22Rv1 (cell line): ENCODE data around the gene EFHD2.
"Not testable (repeated sequence)": the region's sequence is repeated elsewhere in the genome, so short reads cannot be mapped to it uniquely, and the experiment has no call there.

ENCODE experiments used
- H3K27ac ChIP-seq: fragments of 450-650 bp; 2 replicates; pipeline ENCODE4 v1.5.1; 2017
- CTCF ChIP-seq: fragments of 450-650 bp; IDR thresholded peaks from 2 replicates; pipeline ENCODE4 v1.5.1; 2017; ENCODE audit warnings: mild to moderate bottlenecking
- ZFX ChIP-seq: fragments of 450-650 bp; IDR thresholded peaks from 2 replicates; pipeline ENCODE4 v1.6.1; 2017; ENCODE audit warnings: antibody characterized with exemption, borderline replicate concordance

The EFHD2 gene

GRCh38 chr1:15423355-15424077 lies 13.8 kb downstream of the EFHD2 start:
- H3K27ac ChIP-seq = no peak overlapping the region

GRCh38 chr1:15424146-15424667 lies 14.5 kb downstream of the EFHD2 start:
- no peak overlapping the region for H3K27ac ChIP-seq

More at GRCh38 chr1:15423355-15424077, 13.8 kb downstream of the EFHD2 start:
- no peak for TF ChIP-seq CTCF
- no peak for TF ChIP-seq ZFX

GRCh38 chr1:15424981-15425380 lies 15.3 kb downstream of the EFHD2 start:
- H3K27ac ChIP-seq = no peak overlapping the region
- TF ChIP-seq CTCF = no peak
- TF ChIP-seq ZFX = no peak

More at GRCh38 chr1:15424146-15424667, 14.5 kb downstream of the EFHD2 start:
- TF ChIP-seq CTCF (no peak), ZFX (no peak)

- no peak for TF ChIP-seq ZFX
- TF ChIP-seq CTCF = no peak
- no peak overlapping the region for H3K27ac ChIP-seq
Observed at GRCh38 chr1:15425521-15425920, 15.8 kb downstream of the EFHD2 start.

- H3K27ac ChIP-seq = no peak overlapping the region
- no peak for TF ChIP-seq ZFX
- TF ChIP-seq CTCF = no peak
Observed at GRCh38 chr1:15425958-15426357, 16.3 kb downstream of the EFHD2 start.

- H3K27ac ChIP-seq = no peak overlapping the region
- TF ChIP-seq ZFX = no peak
- no peak for TF ChIP-seq CTCF
Observed at GRCh38 chr1:15426492-15427279, 17.0 kb downstream of the EFHD2 start.

- no peak overlapping the region for H3K27ac ChIP-seq
- TF ChIP-seq ZFX (no peak), CTCF (no peak)
Observed at GRCh38 chr1:15427280-15427666, 17.6 kb downstream of the EFHD2 start.

GRCh38 chr1:15428252-15428651 lies 18.6 kb downstream of the EFHD2 start:
- H3K27ac ChIP-seq = not testable (repeated sequence)
